ENCODE measurements around the gene ZNF286A. TPM values are rescaled to one million over a fixed set of nuclear protein-coding genes. Genes with fewer than 3 reads are reported as not detected.

The ZNF286A gene
- polyA plus RNA-seq, 3 donors = 2.3 to 3.2 (median 2.9) TPM

DNA sequence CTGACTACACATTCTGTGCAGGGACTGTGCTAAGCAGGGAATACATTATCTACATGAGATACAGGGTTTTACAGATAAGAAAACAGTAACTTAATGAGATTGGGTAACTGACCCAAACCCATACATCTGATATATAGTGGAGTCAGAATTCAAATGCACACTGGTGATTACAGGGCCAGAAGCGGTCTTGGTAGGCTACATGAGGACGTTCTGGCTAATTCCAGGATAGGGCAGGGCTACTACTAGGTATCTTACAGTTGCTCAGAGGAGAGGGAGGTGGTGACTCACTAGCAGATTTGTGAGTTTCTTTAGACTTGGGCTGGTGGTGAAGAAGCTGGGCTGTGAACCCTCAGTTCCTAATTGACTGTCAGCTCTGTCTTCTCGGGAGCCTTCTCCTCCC, 36.9 kb upstream of the ZNF286A start:
- Histone ChIP-seq H3K27me3 (ENCODE audit: control insufficient read depth in 2 of 2, insufficient read depth in 2 of 2, low read length in 2 of 2) (no peaks in the 10 kb centered on the region), H2AFZ (ENCODE audit: insufficient read depth, low read depth, low read length, poor library complexity, severe bottlenecking) (no peak overlapping the region), H3K4me1 (ENCODE audit: control insufficient read depth in 1 of 2, insufficient read depth in 2 of 2, low read length in 2 of 2) (no peaks in the 10 kb centered on the region), H3K79me2 (ENCODE audit: insufficient read depth, low read length) (no peaks in the 10 kb centered on the region), H3K9ac (ENCODE audit: insufficient read depth, low read length, poor library complexity, severe bottlenecking) (no peak overlapping the region), H3K4me3 (replicated peaks in 1 of 3; ENCODE audit: low read depth in 2 of 3, low read length in 3 of 3) (no peak overlapping the region), H3K27ac (ENCODE audit: low read depth in 1 of 2, low read length in 2 of 2) (no peak overlapping the region), H3K9me3 (replicated peaks in 1 of 2; ENCODE audit: control insufficient read depth in 1 of 2, insufficient read depth in 1 of 2, low read length in 2 of 2) (no peaks in the 10 kb centered on the region), H3K36me3 (replicated peaks in 1 of 2; ENCODE audit: control insufficient read depth in 1 of 2, insufficient read depth in 2 of 2, low read length in 2 of 2) (no peaks in the 10 kb centered on the region), H3K4me2 (replicated peaks; ENCODE audit: extremely low read depth, low read length, poor library complexity, severe bottlenecking) (no peak overlapping the region), H4K20me1 (ENCODE audit: insufficient read depth, low read length) (no peaks in the 10 kb centered on the region)
- 97% methylated on average over 3 of the region's 3 CpGs for WGBS (ENCODE audit: insufficient coverage)
- peak overlapping the region in 1 of 7 donors; percentile 14 for H3K27ac Mint-ChIP-seq
- H3K36me3 Mint-ChIP-seq = peaks cover 6 to 21% of the 10 kb centered on the region in 2 donors
- no peaks in the 10 kb centered on the region for H3K4me1 Mint-ChIP-seq
- TF ChIP-seq CTCF (IDR thresholded peaks at IDR 0.05) = no peak
- no peak overlapping the region for H3K4me3 Mint-ChIP-seq
- H3K27me3 Mint-ChIP-seq (ENCODE audit: low read depth in 3 of 3) = peaks cover 0 to 2% (median 0%) of the 10 kb centered on the region in 3 donors
- no peak for DNase-seq
- intact Hi-C loops (cut with micrococcal nuclease) = no loop called here
- H3K9me3 Mint-ChIP-seq = no peaks in the 10 kb centered on the region

GRCh38 chr17:15663176-15663575, 36.4 kb upstream of the ZNF286A start:
- no peaks in the 10 kb centered on the region for H3K36me3 ChIP-seq (replicated peaks in 1 of 2; ENCODE audit: control insufficient read depth in 1 of 2, insufficient read depth in 2 of 2, low read length in 2 of 2)
- WGBS (ENCODE audit: insufficient coverage) = 100% methylated on average over 3 of the region's 6 CpGs
- no peaks in the 10 kb centered on the region for H3K4me1 ChIP-seq (ENCODE audit: control insufficient read depth in 1 of 2, insufficient read depth in 2 of 2, low read length in 2 of 2)
- H3K79me2 ChIP-seq (ENCODE audit: insufficient read depth, low read length) = no peaks in the 10 kb centered on the region
- Mint-ChIP-seq H3K4me1 (no peaks in the 10 kb centered on the region), H3K36me3 (peaks cover 6 to 22% of the 10 kb centered on the region in 2 donors), H3K9me3 (no peaks in the 10 kb centered on the region), H3K4me3 (no peak overlapping the region), H3K27ac (no peak overlapping the region), H3K27me3 (ENCODE audit: low read depth in 3 of 3) (peaks cover 0 to 2% (median 0%) of the 10 kb centered on the region in 3 donors)
- H3K27ac ChIP-seq (ENCODE audit: low read depth in 1 of 2, low read length in 2 of 2) = no peak overlapping the region
- intact Hi-C loops (cut with micrococcal nuclease) = no loop called here
- H3K9ac ChIP-seq (ENCODE audit: insufficient read depth, low read length, poor library complexity, severe bottlenecking) = no peak overlapping the region
- no peak overlapping the region for H3K4me2 ChIP-seq (replicated peaks; ENCODE audit: extremely low read depth, low read length, poor library complexity, severe bottlenecking)
- no peak overlapping the region for H2AFZ ChIP-seq (ENCODE audit: insufficient read depth, low read depth, low read length, poor library complexity, severe bottlenecking)
- no peaks in the 10 kb centered on the region for H4K20me1 ChIP-seq (ENCODE audit: insufficient read depth, low read length)
- H3K9me3 ChIP-seq (replicated peaks in 1 of 2; ENCODE audit: control insufficient read depth in 1 of 2, insufficient read depth in 1 of 2, low read length in 2 of 2) = no peaks in the 10 kb centered on the region
- H3K4me3 ChIP-seq (replicated peaks in 1 of 3; ENCODE audit: low read depth in 2 of 3, low read length in 3 of 3) = no peak overlapping the region
- no peak for TF ChIP-seq CTCF (IDR thresholded peaks at IDR 0.05)
- DNase-seq = no peak
- no peaks in the 10 kb centered on the region for H3K27me3 ChIP-seq (ENCODE audit: control insufficient read depth in 2 of 2, insufficient read depth in 2 of 2, low read length in 2 of 2)

Measured in CD14-positive monocyte (primary cell).